Erythroblast (primary cell): ENCODE results near the gene NPTN.

Experiments
- GATA1 ChIP-seq: IDR thresholded peaks from 2 replicates; pipeline ENCODE4 v1.6.1; 2011; ENCODE audit warnings: low read depth, mild to moderate bottlenecking, control low read depth, low read length, moderate library complexity
- POLR2A ChIP-seq: IDR thresholded peaks from 2 replicates; pipeline ENCODE4 v1.6.1; 2011; ENCODE audit warnings: mild to moderate bottlenecking, low read length

DNA sequence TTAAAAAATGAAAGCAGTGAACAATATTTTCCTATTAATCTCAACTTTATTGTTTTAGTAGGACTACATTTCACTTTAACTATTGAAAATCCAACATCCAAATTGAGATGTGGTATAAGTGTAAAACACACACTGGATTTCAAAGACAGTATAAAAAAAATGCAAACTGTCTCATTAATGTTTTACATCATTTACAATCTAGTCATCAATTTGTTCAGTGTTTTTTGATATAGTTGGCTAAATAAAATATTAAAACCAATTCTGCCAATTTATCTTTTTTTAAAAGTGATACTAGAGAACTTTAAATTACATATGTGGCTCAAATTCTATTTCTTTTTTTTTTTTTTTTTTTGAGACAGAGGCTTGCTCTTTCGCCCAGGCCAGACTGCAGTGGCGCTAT lies 95.1 kb downstream of the NPTN start:
- TF ChIP-seq POLR2A (no peak), GATA1 (no peak)
